GM10266 (cell line): ENCODE results near the gene EPHB4.
A peak's percentile ranks its signal among the peaks of the same experiment; 100 is the strongest.

Experiments used
- DNase-seq: peaks from one replicate; pipeline ENCODE4 v3.0.0; 2012; ENCODE audit errors: extremely low spot score
- CTCF ChIP-seq: IDR thresholded peaks from 2 replicates; pipeline ENCODE4 v1.5.1; 2012; ENCODE audit warnings: mild to moderate bottlenecking, low read depth; ENCODE audit not compliant: control insufficient read depth, insufficient read depth; ENCODE audit errors: missing control alignments

Gene EPHB4

GRCh38 chr7:100867040-100867775, 39.9 kb upstream of the EPHB4 start, which contains the start of gene TRIP6:
TRIP6 (plus strand) TSS chr7:100867387; CDS start chr7:100867498, 111 bp downstream.
- peak; percentile 88 for DNase-seq
- no peak for TF ChIP-seq CTCF

GRCh38 chr7:100866729-100867039, 39.4 kb upstream of the EPHB4 start:
- no peak for DNase-seq
- no peak for TF ChIP-seq CTCF

- no peak for DNase-seq
- TF ChIP-seq CTCF: no peak
Measured at GRCh38 chr7:100865938-100866728, 38.8 kb upstream of the EPHB4 start.

GRCh38 chr7:100865372-100865911, 38.1 kb upstream of the EPHB4 start:
- no peak for DNase-seq

GRCh38 chr7:100864263-100864845, 37.0 kb upstream of the EPHB4 start:
- no peak for TF ChIP-seq CTCF
- DNase-seq: no peak

More at GRCh38 chr7:100865372-100865911, 38.1 kb upstream of the EPHB4 start:
- TF ChIP-seq CTCF: no peak

- TF ChIP-seq CTCF: no peak
- DNase-seq: no peak
Measured at GRCh38 chr7:100863406-100863950, 36.2 kb upstream of the EPHB4 start.
